Anterior cingulate cortex (tissue), 58 donors: Measurements from ENCODE around the gene ZDHHC5.
A peak's percentile ranks its signal among the peaks of the same experiment; 100 is the strongest.
"Not testable (repeated sequence)": the region's sequence is repeated elsewhere in the genome, so short reads cannot be mapped to it uniquely, and the experiment has no call there.

Experiments used
- DNase-seq, 58 donors: peaks; one replicate each; lab custom pipeline; 2025; lab: John Stamatoyannopoulos, UW

Gene ZDHHC5

GRCh38 chr11:57641011-57641807 lies 26.7 kb upstream of the ZDHHC5 start:
- peak in 25 of 58 donors; percentile 7 to 72 (median 20) for DNase-seq

- DNase-seq, result no peak
Measured at GRCh38 chr11:57643802-57644201, 24.1 kb upstream of the ZDHHC5 start.

GRCh38 chr11:57644748-57645688 lies 22.9 kb upstream of the ZDHHC5 start:
- DNase-seq, result peak in 55 of 58 donors; percentile 10 to 87 (median 58)

DNA sequence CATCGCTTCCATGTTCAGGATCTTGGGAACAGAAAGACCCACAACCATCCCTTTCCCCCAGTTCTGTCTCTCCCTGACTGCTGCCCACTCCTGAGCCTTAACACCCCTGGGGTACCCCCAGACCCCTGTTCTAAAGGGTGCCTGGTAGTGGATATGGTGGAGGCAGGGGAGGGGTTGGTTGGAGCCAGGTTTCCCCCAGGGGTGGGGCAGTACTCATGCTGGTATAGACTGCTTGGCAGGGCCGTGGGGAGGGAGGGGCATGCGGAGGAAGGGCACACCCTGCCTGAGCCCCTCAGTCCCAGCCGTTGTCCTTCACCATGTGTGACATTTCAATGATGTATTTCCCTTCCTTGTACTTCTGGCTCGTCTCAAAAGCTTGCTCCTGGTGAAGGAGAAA lies 22.2 kb upstream of the ZDHHC5 start:
- no peak for DNase-seq

- no peak for DNase-seq
Measured at GRCh38 chr11:57646194-57646798, 21.6 kb upstream of the ZDHHC5 start.

GRCh38 chr11:57646799-57647303 lies 21.1 kb upstream of the ZDHHC5 start:
- DNase-seq, result peak in 2 of 58 donors; percentile 7 to 8

DNA sequence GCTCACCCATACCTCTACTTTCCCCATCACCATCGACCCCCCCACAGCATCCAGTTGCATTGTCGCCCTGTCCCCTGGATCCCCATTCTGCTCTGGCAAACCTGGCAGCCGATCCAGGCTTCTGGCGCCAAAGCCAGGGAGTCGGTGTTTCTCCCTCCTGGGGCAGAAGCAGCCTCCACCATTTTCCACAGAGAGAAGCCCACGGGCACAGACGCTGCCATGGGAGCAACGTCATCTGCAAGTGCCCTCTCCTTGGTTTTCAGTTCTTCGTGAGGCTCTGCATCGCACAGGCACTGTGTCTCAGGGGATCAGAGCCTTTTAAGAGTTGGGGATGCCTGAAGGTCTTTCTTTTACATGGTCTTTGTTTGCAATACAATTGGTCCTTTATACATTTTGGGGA lies 20.5 kb upstream of the ZDHHC5 start:
- DNase-seq, result peak in 7 of 58 donors; percentile 3 to 36 (median 12)

DNA sequence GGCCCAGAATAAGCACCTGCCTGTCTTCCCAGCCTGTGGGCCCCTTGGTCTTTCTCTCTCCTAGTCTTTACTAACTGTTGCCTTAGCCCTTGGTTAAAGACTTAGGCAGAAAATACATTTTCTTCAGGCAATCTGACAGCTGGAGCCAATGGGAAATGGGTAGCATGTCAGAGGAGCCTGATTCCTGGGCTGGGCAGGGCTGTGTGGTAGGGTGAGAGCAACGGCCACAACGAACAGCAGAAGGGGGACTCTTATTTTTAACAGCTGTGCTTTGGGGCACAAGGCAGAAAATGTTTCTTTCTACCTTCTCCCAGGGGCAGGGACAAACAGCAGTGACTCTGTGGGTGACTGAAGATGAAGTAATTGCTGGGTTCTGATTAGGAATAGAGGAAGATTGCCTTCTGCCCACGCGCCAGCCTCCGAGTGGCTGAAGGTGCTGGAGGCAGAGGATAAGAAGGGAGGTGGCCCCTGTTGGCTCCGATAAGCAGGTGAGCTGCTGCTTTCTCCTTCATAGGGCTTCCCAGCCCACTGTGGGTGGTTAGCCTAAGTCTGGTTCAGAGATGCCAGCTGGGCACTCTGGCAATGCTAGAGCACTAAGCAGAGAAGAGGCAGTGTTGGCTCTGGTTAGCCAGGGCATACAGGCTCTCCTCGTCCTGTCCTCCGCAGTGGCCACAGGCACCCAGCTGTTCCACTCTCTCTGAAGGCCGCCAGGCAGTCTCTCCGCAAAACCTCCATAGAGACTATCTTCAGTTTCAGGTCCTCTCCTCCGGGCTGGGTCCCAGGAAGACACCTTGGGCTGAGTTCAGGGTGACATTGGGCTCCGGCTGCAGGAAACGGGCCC lies 19.7 kb upstream of the ZDHHC5 start:
- peak in 39 of 58 donors; percentile 9 to 82 (median 40) for DNase-seq

DNA sequence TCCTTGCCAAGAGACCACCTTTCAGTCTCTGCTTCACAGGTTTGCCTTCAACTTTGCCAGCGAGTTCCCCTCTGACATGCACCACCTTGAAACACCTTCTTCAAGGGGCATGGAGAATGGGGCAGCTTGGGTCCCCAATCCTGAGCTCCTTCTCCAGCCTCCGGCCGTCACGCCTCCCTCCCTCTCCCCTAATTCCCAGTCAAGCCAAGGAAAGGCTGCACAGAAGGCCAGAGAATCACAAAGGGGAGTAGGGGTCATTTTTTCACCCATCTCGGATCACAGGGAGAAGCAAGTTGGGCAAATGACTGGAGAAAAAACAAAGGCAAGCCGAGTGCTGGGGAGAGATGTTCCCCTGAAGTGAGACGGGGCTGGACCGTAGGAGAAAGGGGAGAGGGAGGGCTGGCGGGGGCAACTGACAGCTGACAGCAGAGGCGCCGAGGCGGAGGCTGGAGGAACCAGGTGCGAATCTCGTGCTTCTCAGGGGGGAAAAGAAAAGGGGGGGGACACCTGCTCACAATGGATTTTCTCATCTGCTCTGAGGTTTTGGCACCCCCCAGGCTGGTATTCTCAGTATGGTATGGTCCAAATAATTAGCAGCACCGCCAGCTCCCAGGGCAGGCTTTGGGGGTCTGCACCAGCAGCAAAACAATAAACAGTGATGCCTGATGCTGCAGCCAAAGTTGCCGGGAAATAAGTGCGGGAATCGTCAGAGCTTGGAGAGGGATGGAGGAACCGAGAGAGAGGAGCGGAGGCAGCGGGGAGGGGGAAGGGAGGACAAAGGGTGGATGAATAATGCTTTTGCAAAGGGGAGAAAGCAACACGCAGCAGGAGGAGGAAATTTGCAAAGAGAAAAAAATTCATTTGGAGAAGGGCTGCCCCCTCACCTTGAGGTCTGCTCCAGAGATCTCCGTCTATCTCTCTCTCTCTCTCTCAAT lies 18.8 kb upstream of the ZDHHC5 start:
- peak in 35 of 58 donors; percentile 12 to 72 (median 42) for DNase-seq

DNA sequence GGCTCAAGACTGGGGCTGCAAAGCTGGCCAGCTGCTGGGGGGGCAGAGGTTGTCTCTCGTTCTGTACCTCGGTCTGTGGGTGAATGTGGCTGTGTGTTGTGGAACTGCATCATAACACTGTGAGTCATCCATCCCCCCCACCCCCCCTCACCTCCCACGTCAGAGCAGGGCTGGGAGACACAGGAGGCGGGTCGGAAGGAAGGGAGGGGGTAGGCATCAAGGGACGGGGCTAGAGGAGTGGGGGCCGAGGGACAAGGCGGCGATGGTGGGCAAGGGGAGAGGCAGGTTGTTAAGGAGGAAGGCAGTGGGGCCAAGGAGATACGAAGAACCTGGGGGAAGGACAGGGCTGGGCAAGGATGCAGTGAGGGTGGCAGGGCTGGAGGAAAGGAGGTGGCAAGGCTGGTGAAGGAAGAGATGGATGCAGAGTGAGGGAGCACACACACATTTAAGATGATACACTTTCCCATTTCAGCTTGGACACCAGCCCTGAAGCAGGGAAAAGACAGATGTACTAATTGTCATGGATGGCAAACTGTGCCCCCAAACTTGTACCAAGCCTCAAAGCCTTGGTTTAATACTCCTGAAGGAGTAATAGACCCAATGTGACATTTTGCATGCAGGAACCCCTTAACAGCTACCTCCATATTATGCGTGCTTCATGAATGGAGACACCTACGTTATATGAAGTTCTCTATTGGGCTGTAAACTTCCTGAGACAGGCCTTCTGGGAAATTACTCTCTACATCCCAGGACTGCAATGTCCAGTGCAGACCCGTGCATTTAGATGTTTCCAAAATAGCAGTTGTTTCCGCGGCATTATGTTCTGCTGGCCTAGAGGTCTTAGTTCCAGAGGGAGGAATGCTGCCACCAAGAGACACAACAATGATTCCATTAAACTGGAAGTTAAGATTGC lies 17.8 kb upstream of the ZDHHC5 start, which contains the start of gene YPEL4:
TSS of gene YPEL4 (minus strand) at position 87 of the 913 bp plus-strand sequence. CDS start 2,805 bp downstream, outside the sequence.
- peak; percentile 18 to 91 (median 82) for DNase-seq

DNA sequence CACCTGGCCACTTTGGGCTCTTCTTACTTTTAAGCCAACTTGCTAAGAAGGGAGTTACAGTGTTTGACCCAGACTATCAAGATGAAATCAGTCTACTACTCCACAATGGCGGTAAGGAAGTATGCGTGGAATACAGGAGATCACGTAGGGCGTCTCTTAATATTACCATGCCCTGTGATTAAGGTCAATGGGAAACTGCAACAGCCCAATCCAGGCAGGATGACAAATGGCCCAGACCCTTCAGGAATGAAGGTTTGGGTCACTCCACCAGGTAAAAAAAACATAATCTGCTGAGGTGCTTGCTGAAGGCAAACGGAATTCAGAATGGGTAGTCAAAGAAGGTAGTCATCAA lies 17.2 kb upstream of the ZDHHC5 start:
- no peak for DNase-seq

GRCh38 chr11:57651408-57651807 lies 16.5 kb upstream of the ZDHHC5 start:
- no peak for DNase-seq

GRCh38 chr11:57652230-57652629 lies 15.7 kb upstream of the ZDHHC5 start:
- DNase-seq, result not testable (repeated sequence)

GRCh38 chr11:57652662-57653061 lies 15.3 kb upstream of the ZDHHC5 start:
- DNase-seq, result no peak

DNA sequence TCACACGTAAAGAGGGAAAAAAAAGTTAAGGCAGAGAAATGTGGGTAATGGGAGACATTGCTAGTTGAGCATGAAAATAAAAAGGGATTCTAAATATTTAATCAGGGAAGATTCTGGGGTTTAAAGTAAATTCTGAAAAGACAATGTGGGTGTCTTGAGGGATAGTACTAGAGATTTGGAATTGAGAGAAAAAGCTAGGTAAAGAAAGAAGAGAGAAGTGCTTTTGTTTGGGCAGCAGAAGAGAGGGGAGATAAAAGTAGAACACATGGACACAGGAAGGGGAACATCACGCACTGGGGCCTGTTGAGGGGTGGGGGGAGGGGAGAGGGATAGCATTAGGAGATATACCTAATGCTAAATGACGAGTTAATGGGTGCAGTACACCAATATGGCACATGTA lies 14.8 kb upstream of the ZDHHC5 start:
- no peak for DNase-seq

DNA sequence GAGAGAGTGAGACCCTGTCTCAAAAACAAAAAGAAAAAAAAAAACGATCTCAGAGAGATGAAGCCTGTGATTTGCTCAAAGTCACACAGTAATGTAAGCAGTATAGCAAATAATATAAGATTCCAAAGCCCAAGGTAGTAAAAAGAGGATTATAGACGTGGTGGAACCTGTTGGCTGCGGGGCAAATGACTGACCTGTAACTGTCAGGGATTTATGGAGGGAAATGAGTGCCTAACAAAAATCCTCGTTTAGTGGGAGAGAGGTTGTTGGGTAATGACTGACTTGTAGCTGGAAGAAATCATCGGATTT lies 11.1 kb upstream of the ZDHHC5 start:
- DNase-seq, result no peak

- DNase-seq, result peak; percentile 85 to 100 (median 99)
Measured at GRCh38 chr11:57657194-57658022, 10.5 kb upstream of the ZDHHC5 start, which contains the start of gene CLP1. CLP1 (plus strand) TSS chr11:57657762; CDS start chr11:57659477, 1,715 bp downstream.
